DND-41 (cell line): ENCODE results near the gene MBD1.

ENCODE experiments used
- CTCF ChIP-seq: IDR thresholded peaks from 2 replicates; pipeline ENCODE4 v1.5.1; 2012; ENCODE audit warnings: borderline replicate concordance, low read length, moderate library complexity, mild to moderate bottlenecking; ENCODE audit not compliant: poor library complexity, severe bottlenecking; ENCODE audit errors: extremely low read depth
- EZH2 ChIP-seq: IDR thresholded peaks from 3 replicates; pipeline ENCODE4 v1.6.1; 2012; ENCODE audit warnings: borderline replicate concordance, low read depth, mild to moderate bottlenecking, moderate library complexity, low read length, inconsistent platforms; ENCODE audit not compliant: severe bottlenecking

- TF ChIP-seq EZH2 (no peak), CTCF (no peak)
Observed at GRCh38 chr18:50281972-50282520, 723 bp upstream of the MBD1 start.
